HG03457 (cell line): Measurements from ENCODE around the gene NAPSA.
"Not testable (repeated sequence)": the region's sequence is repeated elsewhere in the genome, so short reads cannot be mapped to it uniquely, and the experiment has no call there.

Experiments
- ATAC-seq: cut with Tn5 transposase; IDR thresholded peaks from one replicate; pipeline ENCODE4 v1.9.1; 2021; ENCODE audit warnings: moderate number of reproducible peaks; ENCODE audit not compliant: unreplicated experiment

The NAPSA gene

GRCh38 chr19:50331994-50332243 is 33.5 kb downstream of the NAPSA start:
- no peak for ATAC-seq

- ATAC-seq, result no peak
Measured at GRCh38 chr19:50331221-50331993, 34.0 kb downstream of the NAPSA start.

DNA sequence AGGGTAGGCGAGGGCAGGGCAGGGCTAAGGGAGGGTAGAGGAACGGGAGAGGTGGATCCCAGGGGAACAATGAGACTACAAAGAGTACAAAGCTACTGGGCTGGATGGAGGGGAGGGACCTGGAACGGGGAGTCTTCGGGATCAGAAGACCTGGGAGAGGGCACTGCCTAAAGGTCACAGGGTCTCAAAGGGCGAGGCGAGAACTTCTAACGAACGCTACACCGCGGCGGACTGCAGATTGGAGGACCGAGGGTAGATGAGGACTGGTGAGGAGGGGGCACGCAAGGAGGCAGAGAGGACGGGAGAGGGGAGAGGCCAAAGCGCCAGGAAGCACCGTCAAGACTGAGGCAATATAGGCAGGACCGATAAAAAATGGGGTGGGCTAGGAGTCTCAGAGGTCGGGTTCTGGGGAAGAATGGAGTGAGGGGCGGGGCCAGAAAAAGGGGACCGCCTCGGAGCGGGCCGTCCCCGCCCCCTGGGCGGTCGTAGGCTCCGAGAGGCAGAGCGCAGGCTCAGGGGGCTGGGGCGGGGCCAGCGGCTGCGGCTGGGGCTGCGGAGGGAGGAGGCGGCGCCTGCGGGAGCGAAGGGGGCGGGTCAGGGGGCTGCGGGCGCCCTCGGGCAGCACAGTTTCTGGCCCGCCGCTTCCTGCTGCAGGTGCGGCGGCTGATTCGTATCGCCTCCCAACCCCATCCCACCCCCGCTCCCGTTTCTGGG is 34.9 kb downstream of the NAPSA start:
- ATAC-seq, result no peak

GRCh38 chr19:50329926-50330294 is 35.5 kb downstream of the NAPSA start:
- ATAC-seq, result not testable (repeated sequence)

GRCh38 chr19:50329146-50329925 is 36.1 kb downstream of the NAPSA start, which contains the start of gene KCNC3:
Gene KCNC3, minus strand, starts transcription at chr19:50329377. Its CDS starts 295 bp downstream, at chr19:50329082.
- ATAC-seq, result no peak

GRCh38 chr19:50328873-50329145 is 36.6 kb downstream of the NAPSA start:
- ATAC-seq, result no peak

DNA sequence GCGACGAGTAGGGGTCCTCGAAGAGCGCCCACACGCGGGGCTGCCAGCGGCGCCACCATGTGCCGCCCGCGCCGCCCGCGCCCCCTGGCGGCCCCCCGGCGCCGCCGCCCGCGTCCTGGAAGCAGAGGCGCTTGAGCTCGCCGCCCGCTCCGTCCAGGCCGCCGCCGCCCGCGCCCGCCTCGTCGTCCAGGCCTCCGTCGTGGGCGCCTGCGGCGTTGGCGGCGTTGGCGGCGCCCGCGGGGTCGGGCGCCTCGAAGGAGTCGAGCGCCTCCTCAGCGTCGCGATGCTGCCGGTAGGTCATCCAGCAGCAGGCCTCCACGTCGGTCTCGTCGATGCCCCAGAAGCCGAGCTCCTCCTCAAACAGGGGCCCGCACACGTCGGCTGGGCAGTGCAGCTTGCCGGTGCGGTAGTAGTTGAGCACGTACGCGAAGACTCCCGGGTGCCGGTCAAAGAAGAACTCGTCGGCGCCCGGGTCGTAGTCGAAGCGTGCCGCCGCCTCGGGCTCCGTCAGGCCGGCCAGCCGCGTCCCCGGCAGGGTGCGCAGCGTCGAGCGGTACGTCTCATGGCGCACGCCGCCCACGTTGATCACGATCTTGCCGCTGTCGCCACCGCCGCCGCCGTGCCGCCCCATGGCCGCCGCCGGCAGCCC is 37.1 kb downstream of the NAPSA start:
- no peak for ATAC-seq

- no peak for ATAC-seq
Measured at GRCh38 chr19:50327461-50328223, 37.8 kb downstream of the NAPSA start.

- no peak for ATAC-seq
Measured at GRCh38 chr19:50327013-50327412, 38.4 kb downstream of the NAPSA start.

DNA sequence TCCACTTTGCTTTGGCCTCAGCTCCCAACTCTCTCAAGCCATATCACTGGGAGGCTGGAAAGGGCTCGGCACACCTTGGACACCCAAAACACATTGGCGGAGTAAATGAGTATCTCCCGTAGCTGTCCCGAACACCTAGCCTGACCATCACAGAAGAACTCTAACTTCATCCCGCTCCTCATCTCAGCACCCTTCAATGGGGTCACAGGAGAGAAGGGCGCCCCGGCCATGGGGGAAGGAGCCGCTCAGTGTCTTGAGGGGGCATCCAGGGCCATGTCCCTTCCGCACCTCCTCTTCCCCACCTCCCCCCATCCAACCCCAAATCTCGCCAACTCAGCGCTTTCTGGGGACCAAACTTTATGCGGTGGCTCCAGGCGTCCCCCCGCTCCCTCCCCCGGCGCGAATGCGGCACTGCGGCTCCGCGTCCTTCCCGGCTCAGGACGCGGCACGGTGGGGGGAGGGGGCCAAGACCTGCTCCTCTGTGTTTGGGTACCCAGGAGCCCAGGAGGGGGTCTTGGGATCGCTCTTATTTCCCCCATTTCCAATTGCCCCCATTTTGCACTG is 39.3 kb downstream of the NAPSA start:
- no peak for ATAC-seq

GRCh38 chr19:50325310-50326100 is 39.9 kb downstream of the NAPSA start:
- ATAC-seq, result no peak

- ATAC-seq, result no peak
Measured at GRCh38 chr19:50324331-50324730, 41.1 kb downstream of the NAPSA start.

GRCh38 chr19:50323782-50324133 is 41.7 kb downstream of the NAPSA start:
- no peak for ATAC-seq

DNA sequence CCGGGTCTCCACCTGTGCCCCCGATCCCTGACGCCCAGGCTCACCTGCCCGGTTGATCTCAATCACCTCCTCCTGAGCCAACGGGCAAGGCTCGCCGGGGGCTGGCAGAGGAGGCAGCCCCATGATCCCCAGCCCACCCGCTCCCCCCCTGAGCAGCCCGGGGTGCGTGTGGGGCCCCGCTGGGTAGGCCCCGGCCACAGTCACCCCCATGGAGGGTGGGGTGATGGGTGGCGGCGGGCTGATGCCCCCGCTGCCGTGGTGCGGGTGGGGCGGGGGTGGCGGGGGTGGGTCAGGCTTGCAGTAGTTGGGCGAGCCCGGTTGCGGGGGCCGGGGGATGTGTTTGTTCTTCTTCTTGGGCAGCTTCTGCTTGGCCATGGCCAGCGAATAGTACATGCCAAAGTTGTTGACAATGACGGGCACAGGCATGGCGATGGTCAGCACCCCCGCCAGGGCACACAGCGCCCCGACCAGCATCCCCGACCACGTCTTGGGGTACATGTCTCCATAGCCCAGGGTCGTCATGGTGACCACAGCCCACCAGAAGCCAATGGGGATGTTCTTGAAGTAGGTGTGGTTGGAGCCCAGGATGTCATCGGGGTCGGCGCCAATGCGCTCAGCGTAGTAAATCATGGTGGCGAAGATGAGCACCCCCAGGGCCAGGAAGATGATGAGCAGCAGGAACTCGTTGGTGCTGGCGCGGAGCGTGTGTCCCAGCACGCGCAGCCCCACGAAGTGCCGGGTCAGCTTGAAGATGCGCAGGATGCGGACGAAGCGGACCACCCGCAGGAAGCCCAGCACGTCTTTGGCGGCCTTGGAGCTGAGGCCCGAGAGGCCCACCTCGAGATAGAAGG is 42.3 kb downstream of the NAPSA start:
- no peak for ATAC-seq

DNA sequence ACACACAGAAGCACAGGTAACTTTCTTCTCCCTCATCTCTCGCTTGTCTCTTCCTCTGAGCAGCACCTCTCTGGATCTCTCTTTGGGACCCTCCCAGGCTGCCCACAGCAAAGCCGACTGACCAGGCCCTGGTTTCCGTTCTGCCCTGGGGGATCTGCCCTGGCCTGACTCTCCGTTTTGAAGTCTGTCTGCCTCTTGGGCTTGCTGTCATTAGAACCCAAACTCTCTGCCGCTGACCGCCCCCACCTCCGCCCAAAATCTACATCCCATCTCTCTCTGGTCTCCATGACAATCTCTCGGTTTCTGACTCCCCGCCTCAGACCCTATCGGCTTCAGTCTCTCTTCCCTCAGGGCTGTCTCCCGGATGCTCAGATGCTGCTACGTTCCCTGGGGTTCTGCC is 43.2 kb downstream of the NAPSA start:
- ATAC-seq, result no peak

DNA sequence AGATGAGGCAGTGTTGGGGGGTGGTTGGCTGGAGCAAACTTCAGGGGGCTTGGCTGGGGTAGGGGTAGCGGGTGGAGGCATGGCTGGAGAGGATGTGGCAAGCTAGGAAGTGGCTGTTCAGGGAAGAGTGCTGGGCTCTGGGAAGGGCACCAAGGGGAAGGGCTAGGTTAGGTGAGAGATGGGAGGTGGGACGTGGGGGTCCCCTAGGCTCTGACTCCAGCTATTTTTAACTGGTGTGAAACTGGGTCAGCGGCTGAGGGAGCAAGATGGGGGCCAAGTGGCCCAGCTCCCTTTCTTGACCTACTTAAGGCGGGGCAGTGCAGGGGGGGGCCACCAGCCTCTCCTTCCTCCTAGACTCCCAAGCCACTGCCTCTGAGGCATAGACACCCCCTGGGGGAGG is 43.6 kb downstream of the NAPSA start:
- ATAC-seq, result no peak

- no peak for ATAC-seq
Measured at GRCh38 chr19:50320596-50320995, 44.8 kb downstream of the NAPSA start.

- no peak for ATAC-seq
Measured at GRCh38 chr19:50320051-50320450, 45.4 kb downstream of the NAPSA start.

DNA sequence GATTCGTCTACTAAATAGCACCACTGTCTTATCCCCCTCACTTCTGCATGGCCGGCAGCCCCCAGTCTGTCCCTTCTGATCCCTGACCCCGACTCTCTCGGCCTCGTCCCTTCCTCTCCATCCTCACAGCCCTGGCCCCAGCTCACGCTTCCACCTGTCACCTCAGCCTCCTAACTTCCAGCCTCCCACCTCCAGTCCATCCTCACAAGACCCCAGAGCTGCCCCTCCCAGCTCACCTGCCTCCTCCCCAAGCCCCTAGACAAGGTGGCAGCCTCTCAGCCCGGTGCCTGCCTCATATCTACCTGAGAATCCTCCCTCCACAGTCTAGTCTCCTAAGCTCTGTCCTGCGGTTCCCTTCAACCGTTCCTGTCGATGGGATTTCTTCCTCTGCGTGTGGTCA is 46.3 kb downstream of the NAPSA start:
- ATAC-seq, result no peak
